ENCODE measurements around the gene AKT1. TPM values are rescaled to one million over a fixed set of nuclear protein-coding genes. Genes with fewer than 3 reads are reported as not detected.

Gene AKT1
- polyA plus RNA-seq, 2 donors, result 62.6 to 62.9 TPM

GRCh38 chr14:104781271-104782077, 14.1 kb downstream of the AKT1 start:
- 86 to 88% methylated on average over 20 of the region's 20 CpGs for WGBS, 2 donors
- H3K27ac ChIP-seq (ENCODE audit: low read depth in 2 of 2, low read length in 1 of 2), result no peak overlapping the region
- no peaks in the 10 kb centered on the region for H3K27me3 ChIP-seq (ENCODE audit: control insufficient read depth in 1 of 2, insufficient read depth in 2 of 2, low read length in 2 of 2)
- peaks cover 0 to 6% of the 10 kb centered on the region in 2 donors for H3K4me1 ChIP-seq (ENCODE audit: control insufficient read depth in 2 of 2, insufficient read depth in 2 of 2, low read length in 1 of 2)
- H3K4me3 ChIP-seq (ENCODE audit: low read depth in 1 of 2, low read length in 2 of 2), result no peak overlapping the region
- peaks cover 0 to 28% of the 10 kb centered on the region in 2 donors for H3K36me3 ChIP-seq (ENCODE audit: control insufficient read depth in 2 of 2, insufficient read depth in 2 of 2, low read length in 1 of 2)
- no peaks in the 10 kb centered on the region for H3K9me3 ChIP-seq (ENCODE audit: control insufficient read depth in 2 of 2, insufficient read depth in 1 of 2, low read depth in 1 of 2, low read length in 1 of 2)

- H3K27me3 ChIP-seq (ENCODE audit: control insufficient read depth in 1 of 2, insufficient read depth in 2 of 2, low read length in 2 of 2), result no peaks in the 10 kb centered on the region
- no peaks in the 10 kb centered on the region for H3K9me3 ChIP-seq (ENCODE audit: control insufficient read depth in 2 of 2, insufficient read depth in 1 of 2, low read depth in 1 of 2, low read length in 1 of 2)
- no peak overlapping the region for H3K27ac ChIP-seq (ENCODE audit: low read depth in 2 of 2, low read length in 1 of 2)
- peaks cover 0 to 34% of the 10 kb centered on the region in 2 donors for H3K36me3 ChIP-seq (ENCODE audit: control insufficient read depth in 2 of 2, insufficient read depth in 2 of 2, low read length in 1 of 2)
- WGBS, 2 donors, result 89 to 91% methylated on average over 24 of the region's 24 CpGs
- no peak overlapping the region for H3K4me3 ChIP-seq (ENCODE audit: low read depth in 1 of 2, low read length in 2 of 2)
- H3K4me1 ChIP-seq (ENCODE audit: control insufficient read depth in 2 of 2, insufficient read depth in 2 of 2, low read length in 1 of 2), result peaks cover 0 to 6% of the 10 kb centered on the region in 2 donors
Observed at GRCh38 chr14:104780513-104781030, 15.0 kb downstream of the AKT1 start.

GRCh38 chr14:104779776-104780512, 15.6 kb downstream of the AKT1 start:
- 91 to 92% methylated on average over 32 of the region's 32 CpGs for WGBS, 2 donors
- Histone ChIP-seq H3K9me3 (ENCODE audit: control insufficient read depth in 2 of 2, insufficient read depth in 1 of 2, low read depth in 1 of 2, low read length in 1 of 2) (no peaks in the 10 kb centered on the region), H3K27me3 (ENCODE audit: control insufficient read depth in 1 of 2, insufficient read depth in 2 of 2, low read length in 2 of 2) (no peaks in the 10 kb centered on the region), H3K36me3 (ENCODE audit: control insufficient read depth in 2 of 2, insufficient read depth in 2 of 2, low read length in 1 of 2) (peaks cover 0 to 38% of the 10 kb centered on the region in 2 donors), H3K4me1 (ENCODE audit: control insufficient read depth in 2 of 2, insufficient read depth in 2 of 2, low read length in 1 of 2) (peaks cover 0 to 8% of the 10 kb centered on the region in 2 donors), H3K27ac (ENCODE audit: low read depth in 2 of 2, low read length in 1 of 2) (no peak overlapping the region), H3K4me3 (ENCODE audit: low read depth in 1 of 2, low read length in 2 of 2) (no peak overlapping the region)

- Histone ChIP-seq H3K9me3 (ENCODE audit: control insufficient read depth in 2 of 2, insufficient read depth in 1 of 2, low read depth in 1 of 2, low read length in 1 of 2) (no peaks in the 10 kb centered on the region), H3K4me3 (ENCODE audit: low read depth in 1 of 2, low read length in 2 of 2) (no peak overlapping the region), H3K27ac (ENCODE audit: low read depth in 2 of 2, low read length in 1 of 2) (no peak overlapping the region), H3K4me1 (ENCODE audit: control insufficient read depth in 2 of 2, insufficient read depth in 2 of 2, low read length in 1 of 2) (peaks cover 0 to 8% of the 10 kb centered on the region in 2 donors), H3K36me3 (ENCODE audit: control insufficient read depth in 2 of 2, insufficient read depth in 2 of 2, low read length in 1 of 2) (peaks cover 0 to 37% of the 10 kb centered on the region in 2 donors), H3K27me3 (ENCODE audit: control insufficient read depth in 1 of 2, insufficient read depth in 2 of 2, low read length in 2 of 2) (no peaks in the 10 kb centered on the region)
- 87% methylated on average over 15 of the region's 15 CpGs for WGBS, 2 donors
Observed at GRCh38 chr14:104778694-104779331, 16.7 kb downstream of the AKT1 start.

- Histone ChIP-seq H3K27me3 (ENCODE audit: control insufficient read depth in 1 of 2, insufficient read depth in 2 of 2, low read length in 2 of 2) (no peaks in the 10 kb centered on the region), H3K4me1 (ENCODE audit: control insufficient read depth in 2 of 2, insufficient read depth in 2 of 2, low read length in 1 of 2) (peaks cover 0 to 8% of the 10 kb centered on the region in 2 donors), H3K9me3 (ENCODE audit: control insufficient read depth in 2 of 2, insufficient read depth in 1 of 2, low read depth in 1 of 2, low read length in 1 of 2) (no peaks in the 10 kb centered on the region), H3K27ac (ENCODE audit: low read depth in 2 of 2, low read length in 1 of 2) (no peak overlapping the region), H3K4me3 (ENCODE audit: low read depth in 1 of 2, low read length in 2 of 2) (no peak overlapping the region), H3K36me3 (ENCODE audit: control insufficient read depth in 2 of 2, insufficient read depth in 2 of 2, low read length in 1 of 2) (peaks cover 0 to 45% of the 10 kb centered on the region in 2 donors)
- 80 to 84% methylated on average over 14 to 15 of the region's 15 CpGs for WGBS, 2 donors
Observed at GRCh38 chr14:104777808-104778249, 17.7 kb downstream of the AKT1 start.

- peaks cover 0 to 8% of the 10 kb centered on the region in 2 donors for H3K4me1 ChIP-seq (ENCODE audit: control insufficient read depth in 2 of 2, insufficient read depth in 2 of 2, low read length in 1 of 2)
- peaks cover 5 to 52% of the 10 kb centered on the region in 2 donors for H3K36me3 ChIP-seq (ENCODE audit: control insufficient read depth in 2 of 2, insufficient read depth in 2 of 2, low read length in 1 of 2)
- H3K27me3 ChIP-seq (ENCODE audit: control insufficient read depth in 1 of 2, insufficient read depth in 2 of 2, low read length in 2 of 2), result no peaks in the 10 kb centered on the region
- WGBS, 2 donors, result 82% methylated on average over 16 of the region's 16 CpGs
- H3K27ac ChIP-seq (ENCODE audit: low read depth in 2 of 2, low read length in 1 of 2), result no peak overlapping the region
- H3K4me3 ChIP-seq (ENCODE audit: low read depth in 1 of 2, low read length in 2 of 2), result no peak overlapping the region
- H3K9me3 ChIP-seq (ENCODE audit: control insufficient read depth in 2 of 2, insufficient read depth in 1 of 2, low read depth in 1 of 2, low read length in 1 of 2), result no peaks in the 10 kb centered on the region
Observed at GRCh38 chr14:104776961-104777807, 18.4 kb downstream of the AKT1 start.

GRCh38 chr14:104776481-104776880, 19.1 kb downstream of the AKT1 start:
- 98 to 99% methylated on average over 13 to 15 of the region's 15 CpGs for WGBS, 2 donors
- H3K4me1 ChIP-seq (ENCODE audit: control insufficient read depth in 2 of 2, insufficient read depth in 2 of 2, low read length in 1 of 2), result peaks cover 0 to 8% of the 10 kb centered on the region in 2 donors
- H3K27ac ChIP-seq (ENCODE audit: low read depth in 2 of 2, low read length in 1 of 2), result no peak overlapping the region
- peaks cover 6 to 55% of the 10 kb centered on the region in 2 donors for H3K36me3 ChIP-seq (ENCODE audit: control insufficient read depth in 2 of 2, insufficient read depth in 2 of 2, low read length in 1 of 2)
- H3K4me3 ChIP-seq (ENCODE audit: low read depth in 1 of 2, low read length in 2 of 2), result no peak overlapping the region
- peaks cover 0 to 1% of the 10 kb centered on the region in 2 donors for H3K9me3 ChIP-seq (ENCODE audit: control insufficient read depth in 2 of 2, insufficient read depth in 1 of 2, low read depth in 1 of 2, low read length in 1 of 2)
- H3K27me3 ChIP-seq (ENCODE audit: control insufficient read depth in 1 of 2, insufficient read depth in 2 of 2, low read length in 2 of 2), result no peaks in the 10 kb centered on the region

- Histone ChIP-seq H3K4me3 (ENCODE audit: low read depth in 1 of 2, low read length in 2 of 2) (no peak overlapping the region), H3K27me3 (ENCODE audit: control insufficient read depth in 1 of 2, insufficient read depth in 2 of 2, low read length in 2 of 2) (no peaks in the 10 kb centered on the region), H3K4me1 (ENCODE audit: control insufficient read depth in 2 of 2, insufficient read depth in 2 of 2, low read length in 1 of 2) (peaks cover 0 to 8% of the 10 kb centered on the region in 2 donors), H3K27ac (ENCODE audit: low read depth in 2 of 2, low read length in 1 of 2) (no peak overlapping the region), H3K36me3 (ENCODE audit: control insufficient read depth in 2 of 2, insufficient read depth in 2 of 2, low read length in 1 of 2) (peaks cover 9 to 55% of the 10 kb centered on the region in 2 donors), H3K9me3 (ENCODE audit: control insufficient read depth in 2 of 2, insufficient read depth in 1 of 2, low read depth in 1 of 2, low read length in 1 of 2) (peaks cover 0 to 5% of the 10 kb centered on the region in 2 donors)
- 85 to 92% methylated on average over 13 of the region's 13 CpGs for WGBS, 2 donors
Observed at GRCh38 chr14:104775073-104775489, 20.5 kb downstream of the AKT1 start.
